T-helper 2 cell (primary cell): ENCODE results near the gene OLIG1.

ENCODE experiments used
- DNase-seq, 5 experiments: peaks; one replicate each; pipeline versions ENCODE4 v3.0.0 to v3.0.0-alpha.2; 2012 to 2022

The OLIG1 gene

DNA sequence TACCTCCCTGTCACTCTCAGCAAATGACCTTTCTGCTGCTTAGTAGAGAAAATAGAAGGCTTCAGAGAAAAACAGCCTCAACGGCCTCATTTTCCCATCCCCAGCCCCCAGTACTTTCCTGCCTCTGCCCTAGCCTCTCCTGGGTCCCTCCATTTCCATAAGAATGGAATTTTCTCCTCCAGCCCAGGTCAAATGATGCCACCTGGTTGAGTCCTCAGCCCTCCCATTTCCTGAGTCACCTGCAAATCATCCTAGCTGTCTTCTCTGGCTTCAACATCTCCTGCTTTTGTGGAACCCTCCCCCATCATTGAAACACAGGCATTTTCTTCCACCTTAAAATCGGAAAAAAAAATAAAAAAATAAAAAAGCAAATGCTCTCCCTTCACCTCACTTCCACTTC lies 35.1 kb downstream of the OLIG1 start:
- no peak for DNase-seq

DNA sequence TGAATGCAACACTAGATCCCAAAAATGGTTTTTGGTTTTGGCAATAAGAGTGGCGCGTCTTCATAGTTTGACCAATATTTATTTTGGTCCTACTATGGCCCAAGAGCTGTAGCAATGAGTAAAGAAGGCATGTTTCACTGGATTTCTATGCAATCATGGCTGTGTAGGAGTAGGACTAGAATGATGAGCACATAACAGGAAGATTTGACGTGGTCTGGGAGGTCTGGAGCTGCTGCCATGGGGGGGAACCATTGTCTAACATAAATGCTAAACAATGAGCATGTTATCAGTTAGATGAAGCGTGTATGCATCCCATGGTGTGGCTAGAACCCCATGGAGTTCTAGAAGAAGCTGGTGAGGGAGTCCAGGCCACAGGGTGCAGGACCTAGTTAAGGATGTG lies 38.3 kb downstream of the OLIG1 start:
- no peak for DNase-seq

DNA sequence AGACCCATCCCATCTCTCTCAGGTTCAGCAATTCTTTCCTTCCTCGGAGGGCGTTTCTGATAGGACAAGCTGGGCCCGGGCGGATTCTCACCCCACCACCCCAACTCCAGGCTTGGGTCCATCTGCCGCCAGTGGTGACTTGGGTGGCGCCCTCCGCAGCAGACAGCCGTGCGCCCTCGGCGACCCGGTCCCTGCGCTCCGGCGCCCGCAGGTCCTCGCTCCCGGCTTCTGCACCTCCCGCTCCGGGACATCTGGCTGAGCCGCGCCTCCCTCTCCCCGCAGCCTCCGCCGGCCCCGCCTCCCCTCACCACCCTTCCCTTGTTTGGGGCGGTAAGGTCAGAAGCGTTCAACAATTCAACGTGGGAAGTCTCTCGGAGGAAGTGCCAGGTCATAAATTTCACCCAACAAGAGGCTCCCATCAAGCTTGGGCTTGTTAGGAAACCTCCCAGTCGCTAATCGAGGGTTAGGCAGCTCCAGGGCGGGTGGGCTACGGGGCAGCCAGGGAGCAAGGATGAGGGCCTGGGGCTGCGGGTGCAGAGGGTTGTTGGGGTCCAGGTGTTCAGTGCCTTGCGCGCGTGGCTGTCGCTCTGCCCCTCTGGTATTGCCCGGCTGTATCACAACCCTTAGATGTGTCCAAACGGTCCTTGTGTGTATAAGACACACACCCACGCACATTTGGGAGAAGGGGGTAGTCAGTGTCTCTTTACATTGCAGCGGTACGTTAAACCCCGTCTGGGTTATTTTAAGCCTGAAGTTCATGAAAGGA lies 39.8 kb downstream of the OLIG1 start:
- peak in 1 of 5 experiments; percentile 18 for DNase-seq

DNA sequence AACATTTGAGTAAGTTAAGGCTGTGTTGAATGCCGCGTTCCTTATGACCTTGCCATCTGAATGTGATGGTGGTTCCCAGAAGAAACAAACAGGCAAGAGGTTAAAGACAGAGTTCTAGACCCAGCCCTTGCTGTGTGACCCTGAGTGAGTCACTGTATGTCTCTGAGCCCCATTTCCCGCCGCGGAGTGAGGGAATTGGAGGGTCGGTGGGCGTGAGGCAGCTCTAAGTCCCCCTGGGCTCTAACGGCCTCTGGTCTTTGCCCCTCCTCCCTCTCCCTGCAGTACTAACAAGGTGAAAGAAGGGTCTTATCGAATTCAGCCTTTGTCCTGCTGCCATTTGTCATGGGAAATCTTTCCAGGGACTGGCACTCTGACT lies 40.4 kb downstream of the OLIG1 start:
- no peak for DNase-seq

DNA sequence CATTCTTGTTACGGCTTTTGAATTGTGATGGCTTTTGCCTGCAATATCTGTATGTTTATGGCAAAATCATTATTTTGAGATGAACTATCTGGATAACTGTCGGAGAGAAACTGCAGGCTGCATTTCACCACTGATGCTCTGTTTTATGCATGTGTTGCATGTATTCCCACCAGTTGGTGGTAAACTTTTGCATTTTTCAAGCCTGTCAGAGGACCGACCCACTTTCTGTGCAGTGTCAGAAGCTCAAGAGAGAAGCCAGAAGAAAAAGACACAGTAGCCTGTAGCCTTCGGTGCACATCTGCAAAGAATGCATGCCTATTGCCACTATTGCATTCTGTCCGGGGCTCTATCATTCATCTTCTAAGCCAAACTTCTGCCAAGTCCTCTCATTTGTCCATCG lies 41.6 kb downstream of the OLIG1 start:
- no peak for DNase-seq

DNA sequence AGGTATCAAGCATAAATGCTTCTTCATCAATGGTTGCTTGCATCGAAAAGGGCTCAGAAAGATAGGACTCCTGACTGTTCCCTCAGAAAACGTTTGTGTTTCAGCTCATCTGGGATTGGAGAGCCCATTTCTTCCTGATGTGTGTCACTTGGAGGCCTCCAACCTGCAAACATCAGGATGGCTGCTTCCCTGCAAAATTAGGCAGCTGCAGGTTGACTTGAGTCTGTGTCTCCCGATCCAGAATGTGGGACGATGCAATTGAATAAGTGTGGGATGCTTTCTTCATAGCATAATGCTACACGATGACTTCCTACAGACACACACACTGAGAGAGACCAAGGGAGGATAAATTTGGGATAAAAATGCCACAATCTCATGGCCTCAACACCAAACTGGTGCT lies 42.2 kb downstream of the OLIG1 start:
- DNase-seq, result no peak

DNA sequence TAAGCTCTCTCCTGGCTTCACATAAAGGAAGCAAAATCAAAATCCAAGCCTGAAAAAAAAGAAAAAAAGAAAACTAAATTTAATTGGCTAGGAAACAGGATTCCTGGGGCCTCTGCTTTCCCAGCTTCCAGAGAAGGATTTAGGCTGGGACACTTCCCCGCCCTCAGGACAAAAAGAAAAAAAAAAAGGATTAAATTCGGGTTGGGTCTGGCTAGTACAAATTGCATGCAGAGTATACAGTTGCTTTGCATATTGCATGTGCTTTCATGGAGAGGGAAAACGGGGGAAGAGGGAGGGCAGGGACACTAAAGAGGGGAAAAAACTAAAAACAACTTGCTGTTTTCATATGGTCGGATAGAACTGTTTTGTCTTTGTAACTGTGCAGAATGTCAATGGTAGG lies 42.7 kb downstream of the OLIG1 start:
- DNase-seq, result no peak

DNA sequence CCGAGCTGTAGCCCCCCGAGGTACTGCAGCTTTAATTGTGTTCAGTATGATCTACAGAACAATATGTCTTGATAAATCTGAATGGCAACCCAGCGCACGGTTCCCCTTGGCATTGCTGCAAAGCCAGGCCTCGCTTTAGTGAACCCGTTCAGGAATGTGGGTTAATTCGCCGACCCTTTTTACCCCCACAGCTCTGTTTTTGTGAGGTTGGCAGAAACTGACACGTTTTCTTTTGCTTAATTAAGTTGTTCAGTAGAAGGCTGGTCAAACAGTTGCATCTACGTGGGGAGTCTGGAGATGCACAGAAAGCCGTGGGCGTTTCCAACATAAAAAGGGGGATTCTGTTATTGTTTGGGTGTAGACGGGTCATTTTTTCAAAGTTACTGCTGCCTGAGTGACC lies 43.2 kb downstream of the OLIG1 start:
- no peak for DNase-seq

DNA sequence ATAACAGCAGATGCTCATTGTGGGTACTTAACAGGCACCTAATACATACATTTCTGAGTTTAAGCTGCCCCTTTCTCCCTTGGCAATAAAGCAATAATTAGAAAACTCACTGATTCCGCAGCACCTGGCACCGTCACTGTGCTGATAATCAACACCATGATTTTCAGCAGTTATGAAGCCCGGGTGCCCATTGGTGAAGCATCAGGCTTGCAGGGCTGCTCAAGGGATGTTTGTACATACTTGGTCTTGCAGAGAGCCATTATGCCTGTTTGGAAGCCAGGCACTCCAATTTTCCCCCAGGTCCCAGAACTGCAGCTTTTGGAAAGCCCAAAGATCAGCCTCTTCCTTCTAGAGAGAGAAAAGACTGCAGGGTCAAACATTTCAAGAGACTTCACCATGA lies 44.3 kb downstream of the OLIG1 start:
- no peak for DNase-seq

DNA sequence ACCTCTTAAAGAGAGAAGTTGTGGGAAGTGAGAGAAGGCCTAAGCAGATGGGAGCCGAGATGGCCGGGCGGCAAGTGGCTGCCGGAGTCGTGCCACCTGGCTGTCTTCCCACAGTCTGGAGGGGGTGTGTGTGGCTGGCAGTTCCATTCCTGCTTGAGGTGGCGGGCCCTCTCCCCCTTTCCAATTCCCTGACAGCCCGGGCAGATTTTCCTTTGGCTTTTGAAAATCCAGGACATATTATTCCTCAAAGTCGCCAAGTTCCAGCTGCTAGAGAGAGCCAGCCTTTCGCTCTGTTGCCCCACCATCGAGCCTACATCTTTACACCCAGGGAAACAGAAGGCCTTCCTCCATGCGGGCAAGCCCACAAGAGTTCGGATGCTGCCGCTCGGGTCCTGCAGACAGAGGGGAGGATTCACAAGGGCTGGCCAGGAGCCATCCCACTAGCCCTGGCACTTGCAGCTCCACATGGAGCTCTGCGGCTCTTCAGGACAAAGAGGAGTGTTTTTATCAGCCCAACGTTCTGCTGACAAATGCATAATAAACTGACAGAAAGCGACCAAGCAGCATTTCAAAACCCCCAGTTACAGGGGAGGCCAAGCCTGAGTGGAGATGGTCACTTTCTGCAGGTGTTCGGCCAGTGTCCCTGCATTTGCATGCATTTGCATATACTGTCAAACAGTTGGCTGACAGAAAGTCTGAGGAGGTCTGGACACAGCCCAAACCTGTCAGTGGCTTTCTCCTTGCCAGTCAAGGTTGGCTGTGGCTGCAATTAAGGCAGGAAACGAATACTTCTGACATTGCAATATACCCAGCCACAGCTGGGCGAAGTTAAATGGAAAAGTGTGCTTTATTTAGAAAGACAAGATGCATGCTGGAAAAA lies 45.9 kb downstream of the OLIG1 start:
- no peak for DNase-seq

DNA sequence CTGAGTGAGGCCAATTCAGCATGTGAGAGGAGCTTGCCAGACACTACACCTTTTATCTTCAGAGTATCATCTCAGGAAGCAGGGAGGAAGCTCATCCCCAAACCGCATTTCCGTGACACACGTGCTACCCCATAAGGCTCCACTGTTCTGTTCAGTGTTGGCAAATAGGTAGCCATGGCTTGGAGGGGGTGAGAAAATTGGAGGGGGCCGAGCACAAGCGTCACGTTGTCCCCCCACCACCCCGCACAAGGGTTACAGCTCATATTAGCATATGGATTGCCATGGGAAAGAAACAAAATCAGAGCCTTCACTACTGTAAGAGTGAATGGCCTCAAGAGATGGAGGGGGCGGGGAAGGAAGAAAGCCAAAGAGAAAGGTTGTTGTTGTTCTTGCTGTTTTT lies 46.7 kb downstream of the OLIG1 start:
- peak in 1 of 5 experiments; percentile 21 for DNase-seq

DNA sequence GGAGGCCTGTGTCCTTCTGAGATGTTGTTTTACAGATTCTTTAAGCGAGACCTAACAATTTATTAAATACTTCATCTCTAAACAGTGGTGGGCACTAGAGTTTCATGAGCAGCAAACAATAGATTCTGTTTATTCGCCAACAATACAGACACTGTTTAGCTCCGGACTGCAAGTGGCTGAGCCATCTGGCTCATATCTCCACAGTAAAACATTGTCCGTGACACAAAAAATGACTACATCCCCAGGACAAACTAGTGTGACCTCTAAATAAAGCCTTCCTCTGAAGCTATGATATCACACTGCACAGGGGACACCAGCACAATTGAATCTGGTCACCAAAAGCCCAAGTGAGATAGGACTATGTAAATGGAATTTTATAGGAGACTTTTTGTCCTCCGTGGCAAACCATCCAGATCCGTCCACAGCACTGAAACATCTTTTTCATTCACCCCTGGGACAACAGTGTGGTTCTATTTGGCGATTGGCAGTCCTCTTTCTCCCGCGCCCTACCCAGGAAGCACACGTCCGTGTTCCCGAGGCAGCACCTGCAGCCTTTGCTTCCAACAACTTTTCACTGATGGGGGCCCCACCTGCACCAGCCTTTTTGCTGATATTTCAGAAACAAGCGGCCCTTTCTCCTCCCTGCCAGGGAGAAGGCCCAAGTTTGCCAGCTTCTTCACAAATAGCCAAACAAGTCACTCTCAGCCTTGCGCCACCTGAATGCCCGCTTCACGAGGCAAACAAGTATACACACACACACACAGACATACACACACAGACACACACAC lies 47.4 kb downstream of the OLIG1 start:
- no peak for DNase-seq
